Kidney (tissue), 14 donors: ENCODE measurements around the gene CPT1C. TPM values are rescaled to one million over a fixed set of nuclear protein-coding genes. Genes with fewer than 3 reads are reported as not detected.

Experiments
- DNase-seq, 5 donors: peaks; one replicate each; pipeline ENCODE4 v3.0.0-alpha.2; 2013 to 2020
- FAIRE-seq: peaks from 2 replicates; lab custom pipeline; 2012; peaks lifted over from hg19 to GRCh38; lab: Jason Lieb, UNC
- H3K27ac ChIP-seq, 2 donors: one replicate each; pipeline ENCODE4 v1.7.0; 2013; ENCODE audit warnings: low read depth in 2 of 2, low read length in 2 of 2, inconsistent platforms in 1 of 2
- H3K27me3 ChIP-seq: one replicate; pipeline ENCODE4 v1.7.1; 2013; ENCODE audit warnings: low read length, inconsistent platforms; ENCODE audit not compliant: control insufficient read depth, insufficient read depth
- H3K36me3 ChIP-seq, 3 donors: one replicate each; pipeline versions ENCODE4 v1.7.0 to v1.7.1; 2013; ENCODE audit warnings: low read length in 3 of 3, control low read depth in 1 of 3, inconsistent platforms in 1 of 3; ENCODE audit not compliant: insufficient read depth in 3 of 3, control insufficient read depth in 2 of 3
- H3K4me1 ChIP-seq, 3 donors: one replicate each; pipeline versions ENCODE4 v1.7.0 to v1.7.1; 2013; ENCODE audit warnings: low read length in 3 of 3, inconsistent platforms in 1 of 3, low read depth in 1 of 3; ENCODE audit not compliant: control insufficient read depth in 2 of 3, insufficient read depth in 2 of 3
- H3K4me3 ChIP-seq, 3 donors: one replicate each; pipeline versions ENCODE4 v1.7.0 to v1.8.1; 2013; ENCODE audit warnings: low read length in 3 of 3, control low read depth in 1 of 3, inconsistent platforms in 1 of 3
- H3K9ac ChIP-seq, 3 donors: one replicate each; pipeline versions ENCODE4 v1.7.0 to v1.7.1; 2013; ENCODE audit warnings: low read length in 3 of 3, control low read depth in 1 of 3, inconsistent platforms in 1 of 3
- H3K9me3 ChIP-seq, 3 donors: one replicate each; pipeline versions ENCODE4 v1.7.0 to v1.7.1; 2013; ENCODE audit warnings: low read length in 3 of 3, control low read depth in 1 of 3, inconsistent platforms in 1 of 3; ENCODE audit not compliant: control insufficient read depth in 2 of 3, insufficient read depth in 1 of 3
- CTCF ChIP-seq: IDR thresholded peaks from 3 replicates; pipeline ENCODE4 v1.5.1; 2012; ENCODE audit warnings: mild to moderate bottlenecking, moderate library complexity, borderline replicate concordance; ENCODE audit not compliant: insufficient read depth; ENCODE audit errors: extremely low read depth
- intact Hi-C: fragments of 100-400 bp; cut with DNase I; formaldehyde crosslinking; loops from one replicate; pipeline ENCODE4 v1.11.1; 2022
- polyA plus RNA-seq: library from polyadenylated mRNA; stranded (reverse); fragments of 350-450 nt; fragmentation: Illumina TruSeq; extraction: RNeasy Lipid Tissue Mini Kit (QIAGEN cat#74804); gene quantifications from one replicate; pipeline ENCODE4 v1.2.3, GENCODE V29; 2014; ENCODE audit warnings: low read depth, low replicate concordance; ENCODE audit not compliant: insufficient read depth
- total RNA-seq: library from RNA; stranded (reverse); fragmentation: NEBNext Ultra II Directional; extraction: Animal tissue kit (Norgen Biotek cat#: 25700); gene quantifications from one replicate; pipeline ENCODE4 v1.2.1, GENCODE V29; 2021
- donor health status: control.
- donor health status: control.
- donor health status: control.
- donor health status: control.
- donor health status: control.
- donor health status: DM: yes; HTN: yes; CAD: no.
- donor health status: Normal renal cell carcinoma (clear cell type).

Gene CPT1C
- total and polyA plus RNA-seq, 2 donors from 2014 or later: 2.6 to 6.0 TPM

- intact Hi-C loops: no loop called here
- H3K27ac ChIP-seq: peak overlapping the region in 1 of 2 donors; percentile 32
- H3K9ac ChIP-seq: no peak overlapping the region
- no peaks in the 10 kb centered on the region for H3K9me3 ChIP-seq
- H3K27me3 ChIP-seq: no peaks in the 10 kb centered on the region
- peaks cover 0 to 20% (median 6%) of the 10 kb centered on the region in 3 donors for H3K4me1 ChIP-seq
- DNase-seq: peak in 2 of 5 donors; percentile 50 to 66
- peaks cover 0 to 24% (median 22%) of the 10 kb centered on the region in 3 donors for H3K36me3 ChIP-seq
- TF ChIP-seq CTCF: no peak
- no peak for FAIRE-seq
- no peak overlapping the region for H3K4me3 ChIP-seq
Measured at GRCh38 chr19:49686503-49687088, 4.3 kb upstream of the CPT1C start.

- FAIRE-seq: no peak
- Histone ChIP-seq H3K36me3 (peaks cover 0 to 21% (median 18%) of the 10 kb centered on the region in 3 donors), H3K4me3 (no peak overlapping the region), H3K4me1 (peaks cover 0 to 20% (median 6%) of the 10 kb centered on the region in 3 donors), H3K9me3 (no peaks in the 10 kb centered on the region), H3K9ac (no peak overlapping the region), H3K27ac (peak overlapping the region in 1 of 2 donors; percentile 53), H3K27me3 (no peaks in the 10 kb centered on the region)
- TF ChIP-seq CTCF: no peak
- intact Hi-C loops: no loop called here
- DNase-seq: no peak
Measured at GRCh38 chr19:49687150-49687549, 3.8 kb upstream of the CPT1C start.

GRCh38 chr19:49687566-49688316, 3.2 kb upstream of the CPT1C start:
- Histone ChIP-seq H3K4me3 (no peak overlapping the region), H3K9me3 (no peaks in the 10 kb centered on the region), H3K9ac (no peak overlapping the region), H3K27ac (peak overlapping the region in 1 of 2 donors; percentile 53), H3K36me3 (peaks cover 0 to 16% (median 13%) of the 10 kb centered on the region in 3 donors), H3K4me1 (peaks cover 0 to 20% (median 6%) of the 10 kb centered on the region in 3 donors), H3K27me3 (no peaks in the 10 kb centered on the region)
- FAIRE-seq: no peak
- intact Hi-C loops: no loop called here
- DNase-seq: peak in 3 of 5 donors; percentile 61 to 76 (median 66)
- TF ChIP-seq CTCF: no peak
